Iris pigment epithelial cell (primary cell): ENCODE results near the gene HOXA3.

Experiments used
- DNase-seq: peaks from one replicate; pipeline ENCODE4 v3.0.0-alpha.2; 2011; ENCODE audit warnings: low read depth

The HOXA3 gene

DNA sequence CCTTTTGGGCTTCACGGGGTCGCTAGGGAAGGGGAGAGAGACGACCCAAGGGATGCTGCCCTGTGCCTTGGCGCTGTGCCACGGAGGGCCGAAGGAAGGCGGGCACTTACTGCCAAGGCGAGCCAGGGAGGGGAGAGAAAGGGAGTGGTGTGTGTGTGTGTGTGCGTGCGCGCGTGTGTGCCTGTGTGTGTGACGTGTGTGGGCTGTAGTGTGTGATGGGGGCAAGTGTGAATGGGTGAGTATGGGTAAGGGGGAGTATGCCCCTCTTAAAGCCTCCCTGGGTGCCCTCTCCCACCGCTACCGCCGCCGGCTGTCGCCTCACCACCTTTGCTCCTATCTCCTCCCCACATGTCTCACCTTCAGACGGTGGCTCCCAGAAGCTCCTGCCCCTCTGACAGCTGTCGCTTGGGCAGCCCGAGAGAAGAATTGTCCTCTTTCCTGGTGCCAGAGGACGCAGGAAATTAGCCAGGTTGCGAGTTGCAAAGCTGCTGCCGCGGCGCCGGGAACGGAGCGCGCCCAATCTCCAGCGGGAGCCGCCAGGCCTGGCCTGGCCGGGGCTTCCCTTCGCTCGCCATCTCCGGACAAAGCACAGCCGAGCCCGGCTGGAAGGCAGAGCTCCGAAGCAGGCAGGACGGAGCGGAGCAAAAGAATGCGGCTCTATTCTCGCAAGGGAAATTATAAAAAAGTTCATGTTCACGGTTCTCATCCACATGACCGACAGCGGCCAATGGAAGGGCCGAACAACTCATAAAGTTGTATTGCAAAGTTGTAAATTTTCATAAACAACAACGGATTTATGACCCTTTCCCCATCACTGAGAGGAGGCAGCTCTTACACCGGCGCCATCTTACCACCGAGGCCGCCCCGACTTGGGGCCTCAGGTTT lies at the start of gene HOXA3:
TSS of gene HOXA3 (minus strand) at position 653 of the 885 bp plus-strand sequence. CDS start 41,943 bp downstream, outside the sequence.
- DNase-seq: no peak

DNA sequence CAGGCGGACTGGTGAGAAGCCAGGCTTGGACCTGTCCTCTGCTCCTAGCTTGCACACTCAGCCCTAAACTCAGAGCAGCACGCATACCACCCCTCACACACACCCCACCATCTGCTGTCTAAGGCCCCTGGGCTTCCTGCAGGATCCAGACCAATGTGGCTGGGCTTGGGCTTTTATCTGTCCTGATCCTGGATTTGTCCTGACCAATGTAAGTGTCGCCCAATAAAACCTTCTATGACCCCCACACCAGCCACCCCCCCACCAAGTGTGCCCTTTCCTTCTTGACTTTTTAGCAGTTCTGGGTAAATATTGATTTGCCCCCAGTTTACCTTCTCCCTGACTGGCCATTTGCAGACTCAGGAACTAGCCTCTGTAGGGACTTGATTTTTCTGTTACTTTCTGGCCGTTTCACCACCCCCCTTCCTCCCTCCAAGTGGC lies 49.2 kb upstream of the HOXA3 start:
- DNase-seq: no peak

DNA sequence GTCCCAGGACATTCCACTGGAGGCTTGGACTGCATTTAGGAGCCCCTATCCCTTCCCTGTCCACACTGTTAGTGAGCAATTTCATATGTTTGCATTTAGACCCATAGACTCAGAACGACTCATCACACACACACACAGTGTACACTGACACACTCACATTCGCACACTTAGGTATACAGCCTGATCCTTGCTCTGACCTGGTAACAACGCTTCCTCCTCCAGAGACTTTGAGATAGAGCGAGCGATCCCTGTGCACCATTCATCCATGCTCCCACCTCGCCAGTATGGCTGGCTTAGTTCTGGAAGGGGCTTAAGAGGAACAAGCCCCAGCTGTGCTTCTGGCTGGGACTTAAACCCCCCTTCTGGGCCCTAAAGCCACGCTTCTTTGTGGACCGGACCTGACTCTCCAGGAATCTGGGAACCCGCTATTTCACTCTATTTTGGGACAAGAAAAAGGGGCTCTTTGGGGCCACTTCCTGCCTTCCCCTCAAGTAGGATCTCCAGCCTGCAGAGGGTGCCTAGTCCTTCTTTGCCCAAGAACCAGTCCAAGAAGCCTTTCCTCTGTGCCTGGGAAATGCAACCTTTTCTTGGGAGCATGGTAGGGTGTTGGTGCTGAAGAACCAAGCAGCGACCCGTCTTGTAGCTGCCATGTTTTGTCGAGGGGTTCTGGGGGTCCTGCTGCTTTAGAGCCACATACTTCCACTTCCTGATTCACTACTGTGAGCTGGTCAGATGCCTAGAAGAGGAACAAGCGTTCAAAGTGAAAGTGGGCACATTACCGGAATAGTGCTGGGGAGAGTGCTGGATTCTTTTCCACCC lies 48.6 kb upstream of the HOXA3 start:
- DNase-seq: no peak

DNA sequence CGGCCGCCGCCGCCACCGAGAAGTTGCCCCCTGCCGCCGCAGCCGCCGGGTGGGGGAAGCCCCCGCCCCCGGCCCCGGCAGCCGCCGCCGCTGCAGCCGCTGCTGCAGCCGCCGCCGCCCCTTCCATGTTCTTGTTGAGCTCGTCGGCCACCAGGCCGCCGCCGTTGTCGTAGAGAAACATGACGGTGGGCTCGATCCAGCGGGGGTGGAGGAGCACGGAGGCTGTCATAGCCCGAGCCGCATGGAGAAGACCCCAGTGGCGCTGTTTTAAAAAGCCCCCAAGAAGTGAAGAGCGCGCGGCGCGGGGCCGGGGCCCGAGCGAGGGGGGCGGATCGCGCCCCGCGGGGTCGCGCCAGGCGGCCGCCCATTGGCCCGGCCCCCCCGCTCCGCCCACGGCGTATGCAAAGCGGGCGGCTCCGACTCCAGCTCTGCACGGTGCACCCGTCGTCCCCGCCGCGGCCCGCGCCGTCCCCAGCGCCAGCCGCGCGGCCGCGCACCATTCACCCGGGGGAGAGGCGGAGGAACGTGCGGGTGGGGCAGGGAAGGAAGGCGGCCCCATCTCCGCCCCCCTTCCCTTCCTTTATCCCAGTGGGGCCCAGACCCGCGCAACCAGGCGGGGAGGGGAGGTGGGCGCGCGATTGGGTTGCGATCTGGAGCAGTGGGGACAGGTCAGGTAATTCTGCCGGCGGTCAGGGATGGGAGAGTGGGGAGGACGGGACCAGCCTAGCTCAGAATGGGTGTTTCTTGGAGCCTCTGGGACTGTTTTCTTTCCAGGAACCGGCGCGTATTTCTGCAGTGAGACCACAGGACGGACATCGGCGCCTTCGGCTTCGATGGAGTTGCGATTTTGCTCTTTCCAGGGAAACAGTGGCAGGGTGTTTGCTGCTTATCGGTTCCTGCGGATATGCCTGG lies 47.7 kb upstream of the HOXA3 start, which contains the start of gene HOXA13:
TSS of gene HOXA13 (minus strand) at position 243 of the 912 bp plus-strand sequence. CDS start at position 229, 14 bp downstream.
- no peak for DNase-seq

DNA sequence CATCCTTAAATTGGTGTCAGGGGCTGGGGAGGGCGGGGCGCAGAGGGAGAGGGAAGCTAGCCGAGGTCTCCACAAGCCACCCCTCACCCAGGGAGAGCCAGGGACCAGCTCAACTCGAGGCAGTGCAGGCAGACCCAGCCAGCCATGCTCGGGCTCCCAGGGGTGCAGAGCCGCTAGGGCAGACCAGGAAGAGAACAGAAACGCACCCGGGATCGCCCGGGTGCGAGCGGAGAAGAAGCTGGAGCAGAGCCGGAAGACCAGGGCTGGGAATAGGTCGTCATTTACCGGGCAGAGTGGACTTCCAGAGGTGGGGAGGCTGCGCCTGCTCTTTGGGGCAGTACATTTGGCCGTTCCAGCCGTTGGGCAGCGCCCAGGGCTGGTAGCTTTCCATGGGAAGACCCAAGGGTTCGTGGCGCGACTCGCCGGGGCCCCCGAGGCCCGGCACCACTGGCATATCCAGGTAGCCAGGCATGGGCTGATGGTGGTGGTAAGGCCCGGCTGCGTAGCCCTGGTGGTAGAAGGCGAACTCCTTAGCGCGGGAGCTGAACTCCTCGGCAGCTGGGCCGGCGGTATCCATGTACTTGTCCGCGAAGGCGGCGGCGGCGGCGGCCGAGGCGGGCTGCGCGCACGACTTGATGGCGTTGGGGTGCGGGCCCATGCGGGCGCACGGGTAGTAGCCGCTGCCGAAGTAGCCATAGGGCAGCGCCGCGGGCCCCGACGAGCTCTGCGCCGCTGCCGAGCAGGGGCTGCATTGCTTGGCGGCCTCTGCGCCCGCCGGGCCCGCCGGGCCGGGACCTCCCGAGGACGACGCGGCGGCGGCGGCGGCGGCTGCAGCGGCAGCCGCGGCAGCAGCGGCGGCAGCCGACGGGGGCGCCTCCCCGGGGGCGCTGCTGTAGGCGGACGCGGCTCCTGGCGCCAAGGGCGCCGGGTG lies 46.8 kb upstream of the HOXA3 start:
- DNase-seq: no peak

DNA sequence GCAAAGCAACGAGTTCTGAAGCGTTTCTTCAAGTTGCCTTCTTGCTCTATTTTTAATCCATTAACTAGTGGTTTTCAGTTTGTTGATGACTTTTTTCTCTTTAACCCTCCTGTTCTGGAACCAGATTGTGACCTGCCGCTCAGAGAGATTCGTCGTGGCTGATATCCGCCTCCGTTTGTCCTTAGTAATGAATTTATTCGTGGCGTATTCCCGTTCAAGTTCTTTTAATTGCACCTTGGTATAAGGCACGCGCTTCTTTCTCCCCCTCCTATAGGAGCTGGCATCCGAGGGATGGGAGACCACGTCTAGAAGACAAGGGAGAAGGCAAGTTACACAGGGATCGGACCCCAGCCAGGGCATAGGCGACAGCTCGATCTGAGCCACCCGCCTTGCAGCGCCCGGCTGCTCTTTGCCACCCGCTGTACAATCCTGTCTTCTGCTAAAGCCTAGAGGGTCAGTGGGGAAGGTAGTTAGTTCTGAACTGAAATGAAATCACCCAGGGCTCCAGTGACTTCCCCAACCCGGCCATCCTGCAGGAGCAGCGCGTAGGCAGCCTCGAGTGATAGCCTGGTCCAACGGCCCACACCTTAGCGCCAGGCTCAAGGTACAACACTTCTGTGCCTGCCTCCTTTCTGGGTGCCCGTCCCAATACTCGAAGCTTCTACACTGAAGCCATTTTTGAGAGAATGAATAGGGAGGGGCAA lies 45.9 kb upstream of the HOXA3 start:
- DNase-seq: no peak

DNA sequence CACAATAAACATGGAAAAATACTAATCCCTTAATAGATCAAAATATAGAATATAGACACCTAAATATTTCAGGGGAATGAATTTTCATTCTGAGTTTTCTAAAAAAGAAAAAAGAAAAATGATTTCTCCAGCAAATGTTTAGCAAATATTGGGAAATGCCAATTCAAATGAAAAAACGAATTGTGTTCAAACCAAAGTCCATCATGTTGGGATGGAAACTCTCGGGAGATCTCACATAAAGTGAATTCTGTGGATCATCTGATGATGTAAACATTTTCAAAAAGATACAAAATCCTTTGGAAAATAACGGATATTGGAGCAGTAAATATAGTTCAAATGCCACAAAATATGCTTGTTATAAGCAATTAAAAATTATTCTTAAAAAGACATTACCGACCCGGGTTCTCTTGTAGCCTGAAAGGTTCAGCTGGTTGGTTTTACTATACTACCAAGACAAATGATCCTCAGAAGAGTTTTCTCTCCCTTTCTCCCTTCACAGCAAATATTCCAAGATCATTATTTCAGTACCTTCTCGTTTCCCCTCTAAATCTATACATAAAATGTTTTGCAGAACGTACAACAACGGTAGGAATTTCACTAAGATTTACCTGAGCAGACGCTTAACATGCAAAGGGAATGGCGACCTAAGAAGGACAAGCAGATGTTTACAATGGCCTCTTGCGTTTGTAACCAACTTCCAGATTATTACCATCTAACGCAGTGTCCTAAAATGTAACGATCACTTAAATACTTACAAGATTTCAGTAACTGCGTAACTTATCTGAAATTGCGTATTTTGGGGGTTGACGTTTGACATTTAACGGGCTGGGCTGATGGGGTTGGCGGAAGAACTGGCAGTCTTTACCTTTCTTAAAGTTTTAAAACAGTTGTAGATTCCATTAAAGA lies 45.0 kb upstream of the HOXA3 start:
- no peak for DNase-seq

DNA sequence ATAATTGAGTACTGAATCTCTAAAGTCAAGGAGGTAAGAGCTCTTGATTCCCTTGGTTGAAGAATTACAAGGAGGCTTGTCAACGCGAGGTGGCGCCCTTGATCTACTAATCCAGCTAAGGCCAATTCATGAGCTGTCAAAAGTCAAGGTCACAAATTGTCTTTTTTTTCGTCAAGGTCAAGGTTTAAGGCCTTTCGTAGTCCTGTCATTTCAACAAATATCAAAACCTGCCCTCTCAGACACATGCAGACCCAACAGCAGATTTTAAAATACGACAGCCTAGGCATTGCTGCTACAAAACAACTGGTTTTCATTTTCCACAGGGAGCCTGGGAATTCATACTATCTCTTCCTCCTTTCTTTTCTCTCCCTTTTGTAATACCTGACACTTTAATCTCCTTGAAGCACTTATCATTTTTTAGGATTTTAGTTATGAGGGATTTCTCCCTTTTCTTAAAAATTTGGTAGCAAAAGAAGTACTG lies 43.9 kb upstream of the HOXA3 start:
- peak; percentile 69 for DNase-seq

DNA sequence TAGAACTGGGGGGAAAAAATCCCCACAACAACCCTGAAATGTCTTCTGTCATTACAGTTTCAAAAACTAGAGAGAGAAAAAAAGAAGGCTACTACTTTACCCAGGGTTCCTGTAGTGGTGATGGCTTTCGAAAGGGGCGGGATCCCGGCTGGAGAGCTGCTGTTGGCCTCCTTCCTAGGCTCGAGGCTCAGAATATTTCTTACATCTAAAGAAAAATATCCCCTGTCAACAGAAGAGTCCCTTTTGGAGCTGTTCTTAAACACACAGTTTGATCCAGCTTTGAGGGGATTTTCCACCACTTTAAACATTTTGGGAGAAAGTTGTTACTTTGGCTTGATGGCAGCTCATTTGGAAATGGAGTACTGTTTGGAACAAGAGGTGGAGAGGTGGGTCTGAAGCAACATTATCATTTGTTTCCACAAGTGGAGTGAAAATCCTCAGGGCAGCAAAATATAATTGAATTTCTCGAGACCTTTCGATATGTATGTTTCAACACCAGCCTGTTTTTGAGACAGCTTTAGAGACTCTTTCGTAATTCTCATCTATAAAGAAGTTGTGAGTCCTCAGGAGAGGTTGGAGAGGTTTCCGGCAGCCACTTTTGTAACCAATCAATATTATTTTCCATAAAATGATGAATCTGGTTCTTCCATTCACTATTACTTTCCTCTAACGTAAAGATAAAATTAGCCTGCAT lies 42.5 kb upstream of the HOXA3 start:
- DNase-seq: no peak

DNA sequence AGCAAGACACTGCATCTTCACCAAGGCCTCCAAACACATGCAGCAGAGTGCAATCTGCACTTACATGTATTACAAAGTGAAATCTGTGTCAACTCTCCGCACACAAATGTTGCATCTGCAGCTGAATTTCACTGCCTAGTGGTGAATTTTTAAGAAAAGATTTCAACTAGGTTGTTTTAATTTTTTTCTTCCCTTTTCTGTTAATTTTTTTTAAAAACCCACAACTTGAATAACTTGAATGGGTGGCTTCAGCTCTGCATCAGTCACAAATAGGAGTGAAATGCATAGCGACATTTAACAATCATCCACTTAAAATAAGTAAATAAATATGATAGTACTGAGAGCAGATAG lies 41.6 kb upstream of the HOXA3 start:
- DNase-seq: no peak

DNA sequence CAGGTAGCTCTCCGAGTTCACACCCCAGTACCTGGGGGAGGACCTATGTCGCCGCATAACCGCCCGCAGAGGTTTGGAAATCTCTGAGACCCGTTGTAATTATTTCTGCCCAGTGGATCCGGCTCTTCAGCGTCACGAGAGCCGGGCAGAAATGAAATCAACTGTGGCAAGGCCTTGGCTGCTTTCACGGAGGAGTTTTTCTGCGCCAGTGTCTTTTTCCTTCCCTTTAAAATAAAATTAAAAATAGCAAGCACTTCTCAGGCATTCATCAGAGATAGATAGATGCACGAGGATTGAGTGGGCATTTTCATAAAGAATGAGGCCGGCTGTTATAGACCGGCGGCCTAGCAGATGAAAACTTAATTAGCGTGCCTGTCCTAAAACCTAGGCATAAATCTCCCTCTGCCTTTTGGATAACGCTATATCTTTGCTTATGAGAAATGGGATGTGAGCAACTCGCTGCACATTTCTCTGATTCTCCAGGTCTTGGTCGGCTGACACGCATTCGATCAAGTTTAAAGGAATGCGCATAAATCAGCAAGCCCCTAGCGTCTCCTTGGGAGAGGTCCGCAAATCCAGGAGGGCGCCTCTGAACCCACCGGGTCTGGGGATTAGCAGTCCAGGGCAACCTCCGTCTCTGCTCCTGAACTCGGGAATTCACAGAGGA lies 41.1 kb upstream of the HOXA3 start:
- DNase-seq: no peak

DNA sequence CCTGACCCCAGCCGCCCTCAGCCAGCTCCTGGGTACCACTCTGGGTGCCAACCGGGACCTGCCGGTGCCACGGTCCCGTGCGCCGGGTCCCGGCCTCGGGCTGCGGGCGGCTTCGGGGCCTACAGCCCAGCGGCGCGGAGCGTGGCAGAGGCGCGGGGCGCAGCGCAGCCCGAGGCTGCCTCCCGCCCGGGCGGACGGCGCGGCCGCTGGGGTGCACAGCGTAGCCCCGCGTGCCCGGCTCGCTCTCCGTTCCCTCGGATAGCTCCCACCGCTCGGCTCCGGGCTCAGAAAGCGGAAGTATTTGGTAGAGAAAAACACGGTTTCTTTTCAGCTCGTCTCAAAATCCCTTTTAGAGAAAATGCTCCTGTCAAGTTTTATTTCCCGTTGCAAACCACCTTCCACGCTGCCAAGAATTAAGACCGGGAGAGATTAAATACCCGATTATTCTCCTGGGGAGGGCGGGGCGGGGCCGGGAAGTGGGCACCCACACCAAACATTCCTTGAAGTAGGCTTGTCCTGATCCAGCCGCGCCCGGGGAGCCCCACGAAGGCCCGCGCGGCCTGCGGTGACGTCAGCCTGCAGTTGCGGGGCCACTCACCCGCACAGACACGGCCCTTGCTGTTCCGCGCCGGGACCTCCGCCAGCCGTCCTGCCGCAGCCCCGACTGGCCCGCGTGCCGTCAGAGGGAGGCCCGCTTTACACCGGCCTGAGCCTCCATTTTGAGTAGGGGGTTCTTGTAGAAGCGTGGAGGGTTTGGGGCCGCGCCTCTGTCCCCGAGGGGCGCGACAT lies 40.4 kb upstream of the HOXA3 start:
- DNase-seq: no peak

DNA sequence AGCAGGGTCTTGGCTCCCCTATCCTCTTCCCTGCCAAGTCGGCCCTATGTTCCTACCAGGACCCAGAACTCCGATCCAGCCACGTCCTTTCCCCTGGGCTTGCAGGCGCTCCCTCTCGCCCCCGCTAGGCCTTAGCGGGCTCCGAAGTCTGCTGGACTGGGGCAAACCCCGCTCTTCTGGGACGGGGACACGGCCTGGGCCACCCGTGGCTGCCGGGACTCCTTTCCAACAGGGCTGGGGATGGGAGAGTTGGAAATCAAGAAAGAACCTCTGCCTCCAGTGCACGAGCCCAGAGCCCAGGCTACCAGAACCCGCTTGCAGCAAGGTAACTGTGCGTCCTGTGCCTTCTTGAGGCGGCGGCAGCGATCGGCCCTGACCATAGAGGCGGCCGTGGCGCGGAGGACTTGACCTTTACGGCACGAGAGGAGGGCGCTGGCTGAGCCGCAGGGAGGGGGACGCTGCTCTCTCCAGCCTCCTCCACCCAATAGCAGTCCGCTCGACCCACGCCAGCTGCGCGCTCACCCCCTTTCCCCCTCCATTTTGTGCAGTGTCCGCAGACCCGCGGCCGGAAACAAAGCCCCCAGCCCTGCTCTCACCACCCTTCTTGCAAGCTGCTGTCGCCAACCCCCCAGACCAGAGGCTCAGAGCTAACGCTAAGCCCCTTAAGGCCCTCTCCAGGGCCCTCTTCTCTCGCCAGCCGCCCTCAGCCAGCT lies 39.6 kb upstream of the HOXA3 start:
- DNase-seq: no peak

DNA sequence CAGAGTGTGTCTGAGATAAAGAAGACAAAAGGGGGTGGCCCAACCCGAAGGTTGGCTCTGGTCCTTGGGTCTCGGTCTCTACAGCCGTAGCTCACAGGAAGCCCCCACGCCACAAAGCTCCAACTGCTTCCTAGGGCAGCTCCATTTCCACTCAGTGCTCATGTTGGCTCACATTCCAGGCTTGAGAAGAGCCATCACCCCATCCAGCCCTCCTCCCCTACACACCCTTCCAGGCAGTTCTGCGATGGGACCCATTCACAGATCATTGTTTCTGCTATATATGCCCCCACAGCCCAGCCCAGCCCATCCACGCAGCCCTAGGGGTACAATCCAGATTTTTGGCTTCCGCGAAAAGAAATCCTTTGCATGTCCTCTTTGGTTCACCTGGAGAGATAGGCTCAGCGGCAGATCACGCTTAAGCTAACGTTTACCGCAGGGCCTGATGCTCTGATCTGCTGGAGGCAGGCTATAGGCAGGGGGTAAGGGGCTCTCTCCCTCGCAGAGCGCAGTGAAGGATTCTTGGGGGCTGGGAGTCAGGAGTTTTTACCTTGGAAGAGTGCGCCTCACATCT lies 38.9 kb upstream of the HOXA3 start:
- no peak for DNase-seq

DNA sequence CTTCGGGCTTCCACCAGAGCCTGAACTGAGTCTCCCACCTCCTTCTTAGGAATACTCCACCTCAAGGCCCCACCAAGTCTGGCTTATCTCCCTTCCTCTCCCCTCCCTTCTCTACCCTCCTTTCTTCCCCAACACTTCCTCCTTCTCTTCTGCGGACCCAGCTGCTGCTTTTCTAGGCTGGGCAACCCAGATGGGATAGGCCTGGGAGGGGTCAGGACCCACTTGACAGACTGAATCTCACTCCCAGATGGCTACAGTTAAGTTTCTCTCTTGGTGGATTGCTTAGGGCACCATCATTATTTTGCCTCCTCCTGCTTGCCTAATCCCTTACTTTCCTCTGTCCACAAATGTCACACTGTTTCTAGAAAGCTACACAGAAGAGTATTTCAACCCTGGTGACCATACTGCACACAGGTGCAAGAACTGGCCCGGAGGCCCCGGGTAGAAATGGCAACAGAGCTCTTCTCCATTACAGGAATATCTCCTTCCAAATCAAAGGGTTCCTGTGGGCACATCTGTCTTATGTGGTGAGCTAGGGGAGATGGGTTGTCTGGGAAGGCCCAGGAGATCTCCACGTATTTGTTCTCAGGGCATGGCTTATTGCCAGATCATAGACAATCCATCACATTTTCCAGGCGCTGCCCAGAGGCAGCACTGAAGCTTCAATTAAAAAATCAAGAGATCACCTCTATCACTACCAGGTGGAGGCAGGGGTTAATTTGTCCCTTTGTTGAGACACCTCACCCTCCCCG lies 37.8 kb upstream of the HOXA3 start:
- DNase-seq: no peak
